Measurements from ENCODE around the gene SBK3.
"Not testable (repeated sequence)": the region's sequence is repeated elsewhere in the genome, so short reads cannot be mapped to it uniquely, and the experiment has no call there.

SBK3 gene

GRCh38 chr19:55539090-55539984 lies 6.0 kb downstream of the SBK3 start:
- DNase-seq = no peak

GRCh38 chr19:55538132-55538531 lies 7.2 kb downstream of the SBK3 start:
- DNase-seq = no peak

- no peak for DNase-seq
Measured at GRCh38 chr19:55537741-55538111, 7.6 kb downstream of the SBK3 start.

- no peak for DNase-seq
Measured at GRCh38 chr19:55536951-55537740, 8.2 kb downstream of the SBK3 start, which contains the start of gene SBK2. Gene SBK2, minus strand, starts transcription at chr19:55537133. Its CDS starts 839 bp downstream, at chr19:55536294.

- DNase-seq = no peak
Measured at GRCh38 chr19:55536366-55536765, 9.0 kb downstream of the SBK3 start.

GRCh38 chr19:55535965-55536350 lies 9.4 kb downstream of the SBK3 start:
- DNase-seq = no peak

- no peak for DNase-seq
Measured at GRCh38 chr19:55535173-55535964, 10.0 kb downstream of the SBK3 start.

GRCh38 chr19:55534280-55534679 lies 11.1 kb downstream of the SBK3 start:
- DNase-seq = not testable (repeated sequence)

GRCh38 chr19:55530996-55531395 lies 14.3 kb downstream of the SBK3 start:
- no peak for DNase-seq

- DNase-seq = no peak
Measured at GRCh38 chr19:55529636-55530234, 15.6 kb downstream of the SBK3 start.

GRCh38 chr19:55528030-55528803 lies 17.1 kb downstream of the SBK3 start:
- DNase-seq = no peak

- no peak for DNase-seq
Measured at GRCh38 chr19:55527197-55528029, 17.9 kb downstream of the SBK3 start.

GRCh38 chr19:55526216-55527196 lies 18.8 kb downstream of the SBK3 start:
- no peak for DNase-seq

GRCh38 chr19:55525289-55526101 lies 19.8 kb downstream of the SBK3 start:
- DNase-seq = no peak

GRCh38 chr19:55520691-55521292 lies 24.6 kb downstream of the SBK3 start:
- no peak for DNase-seq

GRCh38 chr19:55519451-55520311 lies 25.7 kb downstream of the SBK3 start:
- peak; percentile 9 for DNase-seq
